GM12878 (cell line): ENCODE data around the gene CCDC137. TPM values are rescaled to one million over a fixed set of nuclear protein-coding genes. Genes with fewer than 3 reads are reported as not detected.

Source experiments
- ATAC-seq: fragments of 200-7000 bp; cut with Tn5 transposase; 3 replicates; pipeline ENCODE4 v1.9.1; 2020; ENCODE audit warnings: mild to moderate bottlenecking, moderate library complexity
- BruUV-seq: library from RNA; stranded (reverse); fragments of 400-500 nt; replicated peaks from 2 replicates; lab custom pipeline; 2021; lab: Mats Ljungman, UMichigan
- CTCF ChIA-PET: fragments of 300-600 bp; sonication (Branson Sonifier 250); formaldehyde crosslinking; extraction: SDS; loops from one replicate; lab custom pipeline; 2021; ENCODE audit warnings: inconsistent platforms; lab: Yijun Ruan, JAX
- POLR2A ChIA-PET: fragments of 350-600 bp; formaldehyde crosslinking; extraction: SDS; loops from one replicate; lab custom pipeline; 2021; ENCODE audit warnings: inconsistent platforms; lab: Charles Lee
- RAD21 ChIA-PET: fragments of 300-600 bp; sonication (Branson Sonifier 250); formaldehyde crosslinking; loops from one replicate; lab custom pipeline; 2023; ENCODE audit warnings: antibody characterized with exemption; ENCODE audit not compliant: unreplicated experiment; lab: Charles Lee
- SMC1A ChIA-PET: fragments of 300-600 bp; sonication (Branson Sonifier 250); formaldehyde crosslinking; loops from one replicate; lab custom pipeline; 2023; ENCODE audit not compliant: unreplicated experiment, uncharacterized antibody; lab: Charles Lee
- DNase-seq: peaks from one replicate; pipeline ENCODE4 v3.0.0-alpha.2; 2011; ENCODE audit warnings: low read depth, low spot score
- FAIRE-seq: peaks from 3 replicates; lab custom pipeline; 2011; peaks lifted over from hg19 to GRCh38; lab: Jason Lieb, UNC
- H2AFZ ChIP-seq: 2 replicates; pipeline ENCODE4 v1.6.0; 2011; ENCODE audit warnings: low read depth, low read length, control low read depth; ENCODE audit not compliant: control insufficient read depth
- H3K27ac ChIP-seq: 2 replicates; pipeline ENCODE4 v1.5.1; 2011; ENCODE audit warnings: control low read depth; ENCODE audit not compliant: control insufficient read depth, insufficient read depth
- H3K27me3 ChIP-seq, 2 experiments: replicated peaks in 1 of 2; 2 replicates each; pipeline versions ENCODE4 v1.6.0 to v1.6.1; 2011; ENCODE audit warnings: low read length in 1 of 2; ENCODE audit not compliant: control insufficient read depth in 2 of 2, insufficient read depth in 2 of 2
- H3K36me3 ChIP-seq, 2 experiments: 2 replicates each; pipeline ENCODE4 v1.5.1; 2011; ENCODE audit warnings: low read length in 1 of 2; ENCODE audit not compliant: control insufficient read depth in 2 of 2, insufficient read depth in 2 of 2
- H3K4me1 ChIP-seq: 2 replicates; pipeline ENCODE4 v1.6.1; 2011; ENCODE audit warnings: mild to moderate bottlenecking, low read length, moderate library complexity, mixed read lengths; ENCODE audit not compliant: control insufficient read depth, insufficient read depth
- H3K4me2 ChIP-seq: 2 replicates; pipeline ENCODE4 v1.6.0; 2011; ENCODE audit warnings: control low read depth; ENCODE audit not compliant: control insufficient read depth, insufficient read depth
- H3K4me3 ChIP-seq: fragments of 200-600 bp; sonication (generic); 2 replicates; pipeline ENCODE4 v1.5.1; 2016
- H3K79me2 ChIP-seq: 2 replicates; pipeline ENCODE4 v1.6.0; 2011; ENCODE audit warnings: low read length; ENCODE audit not compliant: control insufficient read depth, insufficient read depth
- H3K9ac ChIP-seq: 2 replicates; pipeline ENCODE4 v1.8.0; 2011; ENCODE audit warnings: low read length, control low read depth, mixed read lengths; ENCODE audit not compliant: control insufficient read depth, insufficient read depth
- H3K9me3 ChIP-seq: replicated peaks from 3 replicates; pipeline ENCODE4 v1.5.1; 2011; ENCODE audit warnings: mild to moderate bottlenecking, low read length; ENCODE audit not compliant: control insufficient read depth, insufficient read depth
- H4K20me1 ChIP-seq: 2 replicates; pipeline ENCODE4 v1.6.0; 2011; ENCODE audit not compliant: control insufficient read depth, insufficient read depth
- E4F1 ChIP-seq: fragments of 450-650 bp; IDR thresholded peaks from 2 replicates; pipeline ENCODE4 v1.6.1; 2018; ENCODE audit warnings: borderline replicate concordance, mild to moderate bottlenecking; ENCODE audit not compliant: partially characterized antibody
- ELK1 ChIP-seq: IDR thresholded peaks from 2 replicates; pipeline ENCODE4 v1.6.1; 2012; ENCODE audit warnings: low read depth, low read length, improper control_type of control experiment
- GABPA ChIP-seq: IDR thresholded peaks from 2 replicates; pipeline ENCODE4 v1.6.1; 2014; ENCODE audit warnings: antibody characterized with exemption, low read depth, mild to moderate bottlenecking, inconsistent platforms
- GATAD2B ChIP-seq: fragments of 450-650 bp; conservative IDR thresholded peaks from 2 replicates; pipeline ENCODE4 v1.6.1; 2017; ENCODE audit warnings: low read depth, mild to moderate bottlenecking, moderate library complexity
- IKZF1 ChIP-seq: fragments of 450-650 bp; conservative IDR thresholded peaks from 2 replicates; pipeline ENCODE4 v1.6.1; 2017; ENCODE audit warnings: antibody characterized with exemption, mild to moderate bottlenecking
- MYC ChIP-seq: IDR thresholded peaks from 2 replicates; pipeline ENCODE4 v1.6.1; 2011; ENCODE audit warnings: mild to moderate bottlenecking, low read length, moderate library complexity, inconsistent platforms; ENCODE audit not compliant: insufficient read depth, insufficient replicate concordance, insufficient read length, severe bottlenecking
- PKNOX1 ChIP-seq: fragments of 450-650 bp; IDR thresholded peaks from 2 replicates; pipeline ENCODE4 v1.6.1; 2016; ENCODE audit warnings: mild to moderate bottlenecking
- POLR2A ChIP-seq: IDR thresholded peaks from 2 replicates; pipeline ENCODE4 v1.6.1; 2011; ENCODE audit warnings: low read depth, mild to moderate bottlenecking, low read length
- RCOR1 ChIP-seq: conservative IDR thresholded peaks from 2 replicates; pipeline ENCODE4 v1.6.1; 2012; ENCODE audit warnings: low read depth, low read length, improper control_type of control experiment
- RUNX3 ChIP-seq: IDR thresholded peaks from 2 replicates; pipeline ENCODE4 v1.6.1; 2012; ENCODE audit warnings: low read length, inconsistent platforms
- TBL1XR1 ChIP-seq: IDR thresholded peaks from 2 replicates; pipeline ENCODE4 v1.6.1; 2012; ENCODE audit warnings: low read depth, low read length, improper control_type of control experiment
- WRNIP1 ChIP-seq: IDR thresholded peaks from 2 replicates; pipeline ENCODE4 v1.6.1; 2011; ENCODE audit warnings: low read depth, low read length, improper control_type of control experiment, borderline replicate concordance
- WGBS: methylation state at CpG from one replicate; pipeline ENCODE4 v1.1.6; 2016; ENCODE audit warnings: low lambda C conversion rate; ENCODE audit not compliant: insufficient replicate concordance, insufficient coverage; ENCODE audit errors: missing lambda C conversion rate; 5-methylcytosine and 5-hydroxymethylcytosine counted together
- in situ Hi-C: fragments of 300-500 bp; cut with MboI; formaldehyde crosslinking; loops from 9 replicates; pipeline ENCODE4 v1.14.3; 2018; ENCODE audit warnings: mixed read lengths
- intact Hi-C: fragments of 100-400 bp; cut with micrococcal nuclease; formaldehyde crosslinking; loops from one replicate; pipeline ENCODE4 v1.14.2; 2022; ENCODE audit not compliant: unreplicated experiment
- polyA plus RNA-seq, 11 experiments: library from polyadenylated mRNA; depleted of rRNA in 4 of 11; unstranded in 6 of 11; stranded (reverse) in 5 of 11; fragments of >200 nt; fragmentation: Nextera tagmentation in 4 of 11; fragmentation: Illumina TruSeq in 1 of 11; extraction: Ambion mirVana in 4 of 11; extraction: Trizol in 1 of 11; gene quantifications; 1 replicate in 1 of 11; 2 replicates in 10 of 11; pipeline versions ENCODE4 v1.2.1 to v1.2.3, GENCODE V29; 2011 to 2016; ENCODE audit warnings: inconsistent platforms in 2 of 11, missing spikeins in 2 of 11, low read depth in 1 of 11
- total RNA-seq, 4 experiments: library from RNA; depleted of rRNA in 3 of 4; stranded (reverse); fragments of >200 nt in 3 of 4; fragmentation: Illumina TruSeq in 1 of 4; extraction: Trizol in 1 of 4; gene quantifications; 2 replicates each; pipeline versions ENCODE4 v1.2.1 to v1.2.3, GENCODE V29; 2013 to 2021

The CCDC137 gene
- total and polyA plus RNA-seq, 10 of the 15 experiments (the other 5 are each of a cell fraction or from before 2014, with no cell fraction given) = 2.2 to 45.4 (median 22.1) TPM

- intact Hi-C loops = loop anchor here (2.0 kb wide), 1 partner anchor 21 kb away; the partner anchor contains the start of gene ARL16
- Histone ChIP-seq H3K4me3 (peak overlapping the region; percentile 85), H3K79me2 (peaks cover 45% of the 10 kb centered on the region), H3K4me1 (peaks cover 8% of the 10 kb centered on the region), H3K27ac (peak overlapping the region; percentile 94), H3K9ac (peak overlapping the region; percentile 89), H3K27me3 (no peaks in the 10 kb centered on the region), H2AFZ (peak overlapping the region; percentile 54; the same call in 1 of the 2 replicates), H3K9me3 (no peaks in the 10 kb centered on the region), H3K4me2 (peak overlapping the region; percentile 81), H3K36me3 (peaks cover 20 to 31% of the 10 kb centered on the region in 2 experiments), H4K20me1 (0 out of 2 replicates have a peak, but pooled peaks cover 3% of the 10 kb centered on the region)
- ChIA-PET CTCF (interaction anchor here (0.7 to 2.7 kb wide), 4 partner anchors 9 to 103 kb away, joined by 3 to 9 read pairs (median 4); no protein-coding TSS in a partner anchor), POLR2A (interaction anchor here (0.8 to 3.5 kb wide), 7 partner anchors 7 to 334 kb away, joined by 4 to 32 read pairs (median 4); partner anchors contain the start of genes ARL16, CCDC137, DCXR and HGS), SMC1A (interaction anchor here (1.0 kb wide), 2 partner anchors 29 to 155 kb away, joined by 3 read pairs; no protein-coding TSS in a partner anchor), RAD21 (interaction anchor here (0.7 to 1.0 kb wide), 3 partner anchors 7 to 28 kb away, joined by 3 read pairs; partner anchors contain the start of genes ARL16 and HGS)
- peak; percentile 35 for FAIRE-seq
- BruUV-seq = TSS peak; percentile 57
- no peak for DNase-seq
- peak; percentile 6 for ATAC-seq
- in situ Hi-C loops = no loop called here
- 4% methylated on average over 27 of the region's 27 CpGs for WGBS
- TF ChIP-seq TBL1XR1 (0 out of 2 replicates have a peak, but pooled peaks have one; percentile 13), MYC (no peak), RUNX3 (peak; percentile 48; the same call in 1 of the 2 replicates), ELK1 (no peak), WRNIP1 (no peak), IKZF1 (no peak), GABPA (no peak), RCOR1 (no peak), GATAD2B (no peak; the same call in 1 of the 2 replicates), E4F1 (no peak), PKNOX1 (no peak), POLR2A (peak; percentile 37)
These were observed 37.5 kb downstream of the CCDC137 start for GRCh38 chr17:81703747-81704654.
